Measurements from ENCODE around the gene COLEC11.

The COLEC11 gene

GRCh38 chr2:3598912-3599854 lies 4.3 kb downstream of the COLEC11 start:
- Histone ChIP-seq H3K9me3 (ENCODE audit: insufficient read depth, low read depth, low read length) (no peaks in the 10 kb centered on the region), H3K36me3 (ENCODE audit: insufficient read depth, low read length) (no peaks in the 10 kb centered on the region), H3K4me3 (ENCODE audit: low read length) (no peak overlapping the region), H3K27me3 (ENCODE audit: insufficient read depth, low read length) (no peaks in the 10 kb centered on the region), H3K4me1 (ENCODE audit: insufficient read depth, low read length) (no peaks in the 10 kb centered on the region), H3K27ac (ENCODE audit: low read depth, low read length) (no peak overlapping the region), H3K9ac (ENCODE audit: low read depth, low read length) (no peak overlapping the region)
- 95% methylated on average over 20 of the region's 22 CpGs for WGBS

- no peaks in the 10 kb centered on the region for H3K9me3 ChIP-seq (ENCODE audit: insufficient read depth, low read depth, low read length)
- WGBS, result 92% methylated on average over 10 of the region's 11 CpGs
Observed at GRCh38 chr2:3600256-3600855, 5.4 kb downstream of the COLEC11 start.

GRCh38 chr2:3601561-3602271 lies 6.8 kb downstream of the COLEC11 start:
- WGBS, result 86% methylated on average over 22 of the region's 22 CpGs
- H3K27ac ChIP-seq (ENCODE audit: low read depth, low read length), result no peak overlapping the region
- no peak overlapping the region for H3K4me3 ChIP-seq (ENCODE audit: low read length)
- no peaks in the 10 kb centered on the region for H3K36me3 ChIP-seq (ENCODE audit: insufficient read depth, low read length)
- no peaks in the 10 kb centered on the region; the same call in 1 of the 2 replicates for H3K4me1 ChIP-seq (ENCODE audit: insufficient read depth, low read length)
- H3K9me3 ChIP-seq (ENCODE audit: insufficient read depth, low read depth, low read length), result no peaks in the 10 kb centered on the region
- H3K27me3 ChIP-seq (ENCODE audit: insufficient read depth, low read length), result no peaks in the 10 kb centered on the region
- H3K9ac ChIP-seq (ENCODE audit: low read depth, low read length), result no peak overlapping the region

More at GRCh38 chr2:3600256-3600855, 5.4 kb downstream of the COLEC11 start:
- no peaks in the 10 kb centered on the region for H3K27me3 ChIP-seq (ENCODE audit: insufficient read depth, low read length)
- no peaks in the 10 kb centered on the region for H3K36me3 ChIP-seq (ENCODE audit: insufficient read depth, low read length)
- H3K4me1 ChIP-seq (ENCODE audit: insufficient read depth, low read length), result no peaks in the 10 kb centered on the region
- H3K27ac ChIP-seq (ENCODE audit: low read depth, low read length), result no peak overlapping the region
- H3K9ac ChIP-seq (ENCODE audit: low read depth, low read length), result no peak overlapping the region
- no peak overlapping the region for H3K4me3 ChIP-seq (ENCODE audit: low read length)

- 93% methylated on average over 24 of the region's 25 CpGs for WGBS
- no peaks in the 10 kb centered on the region for H3K27me3 ChIP-seq (ENCODE audit: insufficient read depth, low read length)
Observed at GRCh38 chr2:3602553-3603339, 7.8 kb downstream of the COLEC11 start.

GRCh38 chr2:3603536-3604206 lies 8.8 kb downstream of the COLEC11 start:
- WGBS, result 93% methylated on average over 19 of the region's 19 CpGs
- H3K4me1 ChIP-seq (ENCODE audit: insufficient read depth, low read length), result no peaks in the 10 kb centered on the region; the same call in 1 of the 2 replicates
- no peaks in the 10 kb centered on the region for H3K9me3 ChIP-seq (ENCODE audit: insufficient read depth, low read depth, low read length)
- no peak overlapping the region for H3K9ac ChIP-seq (ENCODE audit: low read depth, low read length)
- H3K4me3 ChIP-seq (ENCODE audit: low read length), result no peak overlapping the region
- H3K27ac ChIP-seq (ENCODE audit: low read depth, low read length), result no peak overlapping the region
- H3K36me3 ChIP-seq (ENCODE audit: insufficient read depth, low read length), result no peaks in the 10 kb centered on the region
- no peaks in the 10 kb centered on the region for H3K27me3 ChIP-seq (ENCODE audit: insufficient read depth, low read length)

More at GRCh38 chr2:3602553-3603339, 7.8 kb downstream of the COLEC11 start:
- Histone ChIP-seq H3K4me3 (ENCODE audit: low read length) (no peak overlapping the region), H3K36me3 (ENCODE audit: insufficient read depth, low read length) (no peaks in the 10 kb centered on the region), H3K9me3 (ENCODE audit: insufficient read depth, low read depth, low read length) (no peaks in the 10 kb centered on the region), H3K4me1 (ENCODE audit: insufficient read depth, low read length) (no peaks in the 10 kb centered on the region; the same call in 1 of the 2 replicates), H3K27ac (ENCODE audit: low read depth, low read length) (no peak overlapping the region), H3K9ac (ENCODE audit: low read depth, low read length) (no peak overlapping the region)

- Histone ChIP-seq H3K4me1 (ENCODE audit: insufficient read depth, low read length) (no peaks in the 10 kb centered on the region; the same call in 1 of the 2 replicates), H3K27me3 (ENCODE audit: insufficient read depth, low read length) (no peaks in the 10 kb centered on the region), H3K4me3 (ENCODE audit: low read length) (no peak overlapping the region), H3K9ac (ENCODE audit: low read depth, low read length) (no peak overlapping the region), H3K9me3 (ENCODE audit: insufficient read depth, low read depth, low read length) (no peaks in the 10 kb centered on the region), H3K27ac (ENCODE audit: low read depth, low read length) (no peak overlapping the region), H3K36me3 (ENCODE audit: insufficient read depth, low read length) (no peaks in the 10 kb centered on the region)
- 92% methylated on average over 16 of the region's 16 CpGs for WGBS
Observed at GRCh38 chr2:3604207-3604877, 9.4 kb downstream of the COLEC11 start.

GRCh38 chr2:3604991-3605961 lies 10.4 kb downstream of the COLEC11 start:
- no peak overlapping the region for H3K27ac ChIP-seq (ENCODE audit: low read depth, low read length)
- 81% methylated on average over 33 of the region's 44 CpGs for WGBS

GRCh38 chr2:3606028-3606369 lies 11.1 kb downstream of the COLEC11 start:
- H3K9me3 ChIP-seq (ENCODE audit: insufficient read depth, low read depth, low read length), result no peaks in the 10 kb centered on the region
- H3K36me3 ChIP-seq (ENCODE audit: insufficient read depth, low read length), result no peaks in the 10 kb centered on the region
- no peak overlapping the region for H3K27ac ChIP-seq (ENCODE audit: low read depth, low read length)
- no peaks in the 10 kb centered on the region; the same call in 1 of the 2 replicates for H3K4me1 ChIP-seq (ENCODE audit: insufficient read depth, low read length)
- no peak overlapping the region for H3K9ac ChIP-seq (ENCODE audit: low read depth, low read length)
- H3K27me3 ChIP-seq (ENCODE audit: insufficient read depth, low read length), result no peaks in the 10 kb centered on the region
- WGBS, result 91% methylated on average over 11 of the region's 11 CpGs
- H3K4me3 ChIP-seq (ENCODE audit: low read length), result no peak overlapping the region

More at GRCh38 chr2:3604991-3605961, 10.4 kb downstream of the COLEC11 start:
- no peaks in the 10 kb centered on the region for H3K27me3 ChIP-seq (ENCODE audit: insufficient read depth, low read length)
- no peaks in the 10 kb centered on the region for H3K36me3 ChIP-seq (ENCODE audit: insufficient read depth, low read length)
- no peaks in the 10 kb centered on the region; the same call in 1 of the 2 replicates for H3K4me1 ChIP-seq (ENCODE audit: insufficient read depth, low read length)
- H3K9me3 ChIP-seq (ENCODE audit: insufficient read depth, low read depth, low read length), result no peaks in the 10 kb centered on the region
- no peak overlapping the region for H3K9ac ChIP-seq (ENCODE audit: low read depth, low read length)
- H3K4me3 ChIP-seq (ENCODE audit: low read length), result no peak overlapping the region

All from HUES64 (cell line).